NCI-H748 (cell line): ENCODE results near the gene ZFPM1.

Experiments
- DNase-seq: peaks from one replicate; lab custom pipeline; 2025; ENCODE audit not compliant: unreplicated experiment; lab: John Stamatoyannopoulos, UW

ZFPM1 gene

DNA sequence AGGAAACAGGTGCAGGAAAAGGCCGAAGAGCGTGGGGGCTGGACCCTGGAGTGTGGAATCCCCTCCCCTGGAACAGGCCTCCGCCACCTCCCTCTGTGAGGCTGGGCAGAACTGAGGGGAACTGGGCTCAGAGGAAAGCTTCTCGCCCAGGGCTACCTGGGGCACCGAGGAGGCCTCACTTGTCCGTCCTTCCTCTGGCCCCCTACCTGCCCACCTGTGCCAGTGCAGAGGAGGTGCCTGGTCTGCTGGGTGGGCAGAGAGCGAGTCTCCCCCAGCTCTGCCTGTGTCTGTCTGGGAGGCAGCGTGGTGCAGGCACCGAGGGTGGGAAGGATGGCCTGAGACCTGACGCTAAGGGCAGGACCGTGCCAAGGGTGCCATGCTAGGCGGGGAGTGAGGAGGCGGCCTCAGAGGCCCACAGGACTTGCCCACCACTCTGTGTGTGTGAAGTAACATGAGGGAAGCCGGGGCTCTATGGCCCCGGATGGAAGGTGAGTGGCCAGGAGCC lies 42.2 kb downstream of the ZFPM1 start:
- DNase-seq = no peak

GRCh38 chr16:88497561-88498462 lies 44.7 kb downstream of the ZFPM1 start:
- no peak for DNase-seq

DNA sequence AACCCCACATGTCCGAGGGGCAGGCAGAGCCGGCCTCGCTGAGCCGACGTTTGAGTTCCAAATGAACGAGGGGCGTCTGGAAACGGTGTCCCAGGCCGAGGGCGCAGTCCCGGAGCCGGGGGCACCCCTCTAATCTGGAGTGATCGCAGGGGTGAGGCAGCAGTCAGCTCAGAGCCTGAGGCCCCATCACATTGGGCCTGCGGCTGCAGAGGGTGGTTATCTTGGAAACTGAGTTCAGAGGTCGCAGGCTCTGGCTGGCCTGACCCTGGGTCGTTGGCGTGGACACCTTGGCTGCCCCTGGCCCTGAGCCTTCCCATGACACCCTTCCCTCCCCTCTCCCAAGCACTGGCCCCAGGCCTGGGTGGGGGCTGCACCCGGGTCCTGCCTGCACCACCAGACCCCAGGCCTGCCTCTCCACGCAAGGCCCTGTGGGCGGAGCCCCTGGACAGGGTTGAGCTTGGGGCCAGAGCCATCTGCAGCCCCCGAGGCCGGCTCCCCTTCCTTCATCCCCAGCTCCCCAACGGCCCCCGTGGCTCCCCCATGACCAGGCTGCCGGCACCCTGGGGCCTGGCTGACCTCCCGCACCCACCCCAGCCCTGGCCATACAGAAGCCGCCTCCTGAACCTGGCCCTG lies 45.6 kb downstream of the ZFPM1 start:
- DNase-seq = no peak

GRCh38 chr16:88499292-88499691 lies 46.2 kb downstream of the ZFPM1 start:
- no peak for DNase-seq

DNA sequence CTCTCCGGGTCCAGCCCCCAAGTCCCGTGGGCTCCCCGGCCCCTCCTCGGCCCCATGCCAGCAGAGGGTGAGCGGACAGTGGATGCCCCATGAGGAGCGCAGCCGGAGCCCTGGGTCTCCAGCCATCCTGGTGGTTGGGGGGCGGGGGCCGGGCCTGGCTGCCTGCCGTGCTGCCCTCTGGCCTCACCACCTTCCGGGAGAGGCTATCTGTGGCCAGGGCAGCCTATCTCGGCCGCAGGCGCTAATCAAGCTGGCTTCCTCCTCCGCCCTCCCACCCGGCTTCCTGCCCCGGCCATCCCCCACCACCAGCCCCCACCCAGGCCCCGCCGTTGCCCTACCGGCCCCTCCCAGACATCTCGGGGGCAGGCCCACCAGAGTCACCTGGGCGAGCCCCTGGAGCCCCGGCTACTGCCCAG lies 46.8 kb downstream of the ZFPM1 start:
- no peak for DNase-seq

DNA sequence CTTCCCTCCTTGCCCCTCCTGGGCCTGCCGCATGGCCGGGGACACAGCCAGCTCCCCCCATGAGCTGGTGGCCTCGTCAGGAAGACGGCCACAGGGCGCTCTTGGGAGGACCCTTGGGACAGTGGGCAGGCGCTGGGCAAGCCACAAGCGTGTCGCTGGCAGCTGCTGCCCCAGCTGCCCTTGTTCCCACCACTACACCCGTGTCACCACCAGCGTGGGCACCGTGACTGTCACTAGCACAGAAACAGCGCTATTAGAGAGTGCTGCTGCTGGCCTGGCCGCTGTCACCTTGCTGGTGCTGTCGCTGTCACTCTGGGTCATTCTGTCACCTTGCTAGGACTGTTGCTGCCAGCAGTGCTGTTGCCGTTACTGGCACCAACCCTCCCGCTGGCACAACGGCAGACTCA lies 47.2 kb downstream of the ZFPM1 start:
- DNase-seq = no peak

DNA sequence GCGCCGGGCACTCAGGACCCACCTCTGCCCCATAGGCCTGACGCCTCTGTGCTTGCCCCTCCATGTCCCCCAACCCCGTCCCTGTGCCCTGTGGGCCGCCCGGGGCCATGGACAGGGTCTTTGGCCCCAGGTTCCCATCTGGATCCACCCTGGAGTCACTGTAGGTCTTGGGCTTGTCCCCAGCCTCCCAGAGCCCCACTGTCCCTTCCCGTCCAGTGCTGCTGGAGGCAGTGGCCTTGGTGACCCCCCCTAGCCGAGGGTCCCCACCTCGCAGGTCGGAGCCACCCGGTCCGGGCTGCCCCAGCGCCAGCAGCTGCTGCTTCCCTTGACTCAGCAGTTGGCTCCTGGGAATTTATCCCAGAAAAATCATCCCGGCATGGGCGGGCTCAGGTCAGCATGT lies 49.3 kb downstream of the ZFPM1 start:
- DNase-seq = no peak

DNA sequence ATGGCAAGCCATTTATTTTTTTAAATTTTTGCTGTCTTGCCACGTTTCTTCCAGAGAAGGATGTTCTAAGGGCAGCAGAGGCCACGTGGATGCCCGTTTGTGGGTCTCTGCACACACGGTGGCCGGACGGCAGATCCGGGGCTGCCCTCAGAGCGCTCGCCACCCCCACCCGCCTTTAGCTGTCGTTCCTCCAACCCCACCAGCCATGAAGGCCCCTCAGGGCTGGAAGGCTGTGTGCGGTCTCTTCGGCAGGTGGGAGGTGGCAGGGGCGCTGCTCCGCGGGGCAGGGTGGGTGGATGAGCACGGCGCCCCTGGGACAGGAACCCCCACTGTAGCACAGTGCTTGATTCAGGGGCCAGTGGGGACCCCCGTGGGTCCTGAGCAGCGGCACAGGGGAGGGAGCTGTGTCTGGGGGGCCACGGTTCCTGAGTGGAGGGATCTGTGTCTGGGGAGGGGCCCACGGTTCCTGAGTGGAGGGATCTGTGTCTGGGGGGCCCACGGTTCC lies 49.7 kb downstream of the ZFPM1 start:
- DNase-seq = no peak

DNA sequence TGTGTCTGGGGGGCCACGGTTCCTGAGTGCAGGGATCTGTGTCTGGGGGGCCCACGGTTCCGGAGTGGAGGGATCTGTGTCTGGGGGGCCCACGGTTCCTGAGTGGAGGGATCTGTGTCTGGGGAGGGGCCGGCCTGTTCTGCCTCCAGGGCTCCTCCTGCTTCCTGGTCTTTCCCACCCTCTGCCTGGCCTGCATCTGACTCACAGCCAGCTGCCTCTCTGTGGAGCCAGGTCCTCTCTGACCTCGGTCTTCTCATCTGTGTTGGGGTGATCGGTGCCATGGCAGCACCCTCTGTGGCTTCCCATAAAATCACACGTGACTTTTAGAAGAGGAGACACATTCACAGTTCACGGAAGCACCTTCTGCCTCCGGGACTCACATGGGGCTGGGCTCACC lies 50.3 kb downstream of the ZFPM1 start:
- no peak for DNase-seq

DNA sequence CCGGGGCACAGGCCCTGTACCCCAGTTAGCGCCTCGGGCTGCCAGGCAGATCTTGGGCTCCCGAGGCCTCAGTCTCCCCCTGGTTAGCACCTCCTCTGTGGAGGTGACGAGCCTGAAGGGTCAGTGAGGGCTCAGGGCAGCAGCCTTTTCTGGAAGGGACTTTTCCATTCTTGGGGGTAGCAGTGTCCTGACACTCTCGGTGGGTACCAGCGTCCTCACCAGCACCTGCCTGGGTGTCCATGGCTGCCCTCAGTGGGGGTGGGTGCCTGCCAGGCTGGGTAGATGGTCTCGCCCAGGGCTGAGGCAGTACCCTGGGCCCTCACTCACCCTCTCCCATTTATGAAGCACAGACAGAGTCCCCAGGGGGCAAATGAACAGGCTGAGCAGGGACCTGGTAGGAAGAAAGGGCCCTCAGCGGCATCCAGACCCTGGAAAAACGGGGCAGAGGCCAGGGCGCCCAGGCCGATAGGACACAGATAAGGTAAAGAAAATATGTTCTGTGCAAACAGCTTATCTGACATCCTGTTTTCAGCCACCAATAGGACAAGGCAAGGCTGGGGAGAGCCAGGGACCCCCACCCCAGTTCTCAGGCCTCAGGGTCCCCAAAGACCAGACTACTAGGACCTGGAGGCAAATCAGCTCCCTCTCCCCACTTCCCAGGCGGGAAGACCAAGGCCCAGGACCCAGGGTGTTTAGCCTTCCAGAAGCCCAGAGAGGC lies 50.9 kb downstream of the ZFPM1 start:
- DNase-seq = no peak

- DNase-seq = peak; percentile 86
Measured at GRCh38 chr16:88504489-88505404, 51.7 kb downstream of the ZFPM1 start.

DNA sequence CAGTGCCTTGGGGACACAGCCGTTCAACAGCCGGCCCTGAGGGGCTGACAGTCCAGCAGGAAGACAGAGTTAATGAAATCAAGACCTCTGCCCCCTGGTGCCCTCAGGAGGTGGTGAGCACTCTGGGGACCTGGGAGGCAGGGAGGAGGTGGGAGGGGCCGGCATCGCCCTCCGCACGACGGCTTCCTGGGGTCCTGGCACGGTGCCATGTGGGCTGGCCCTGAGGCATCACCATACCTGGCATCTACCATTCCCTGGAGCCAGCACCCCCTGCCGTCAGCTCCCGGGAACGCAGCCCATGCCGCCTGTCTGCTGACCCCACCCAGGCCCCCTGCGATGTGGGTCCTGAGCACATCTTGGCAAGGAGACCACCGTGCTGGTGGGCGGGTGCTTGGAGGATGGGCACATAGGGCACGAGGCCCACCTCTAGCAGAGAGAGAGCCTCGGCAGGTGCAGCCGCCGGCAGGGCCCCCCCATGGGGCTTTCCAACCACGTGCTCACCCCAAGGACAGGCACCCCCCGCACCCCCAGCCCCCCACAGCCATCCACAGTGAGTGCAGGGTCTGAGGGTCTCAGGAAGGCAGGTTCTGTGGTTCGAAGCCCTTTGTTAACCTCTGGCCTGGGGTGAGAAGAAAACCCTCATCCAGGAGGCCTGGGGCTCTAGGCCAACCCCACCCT lies 52.5 kb downstream of the ZFPM1 start:
- DNase-seq = peak; percentile 81

- DNase-seq = no peak
Measured at GRCh38 chr16:88506723-88507122, 53.6 kb downstream of the ZFPM1 start.

- DNase-seq = no peak
Measured at GRCh38 chr16:88507231-88507743, 54.2 kb downstream of the ZFPM1 start.

GRCh38 chr16:88508376-88508867 lies 55.3 kb downstream of the ZFPM1 start:
- no peak for DNase-seq

GRCh38 chr16:88508868-88509748 lies 56.0 kb downstream of the ZFPM1 start:
- DNase-seq = no peak

DNA sequence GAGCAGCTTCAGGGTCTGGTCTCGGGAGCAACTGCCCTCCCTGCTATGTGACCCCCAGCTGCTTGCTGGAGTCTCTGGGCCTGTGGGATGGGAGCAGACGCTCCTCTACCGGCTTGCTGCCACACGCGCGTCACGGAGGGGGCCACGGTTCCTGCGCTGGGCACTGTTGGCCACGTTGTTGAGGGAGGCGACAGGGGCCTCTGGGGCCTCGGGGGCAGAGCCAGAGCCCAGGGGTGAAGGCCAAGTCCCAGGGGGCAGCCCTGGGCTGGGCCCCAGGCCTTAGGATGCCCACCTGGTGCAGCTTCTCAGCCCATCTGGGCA lies 56.6 kb downstream of the ZFPM1 start:
- no peak for DNase-seq
